ENCODE results near the gene OLIG2.

The OLIG2 gene

GRCh38 chr21:33025489-33026442, at the start of gene OLIG2:
OLIG2 (plus strand) TSS chr21:33025935; CDS start chr21:33026863, 928 bp downstream.
- DNase-seq (ENCODE audit: insufficient read length, low spot score), result no peak
- FAIRE-seq, result no peak

GRCh38 chr21:32976791-32977190, 48.9 kb upstream of the OLIG2 start:
- no peak for FAIRE-seq
- no peak for DNase-seq (ENCODE audit: insufficient read length, low spot score)

GRCh38 chr21:32977216-32977615, 48.5 kb upstream of the OLIG2 start:
- no peak for DNase-seq (ENCODE audit: insufficient read length, low spot score)
- FAIRE-seq, result no peak

- no peak for FAIRE-seq
These were observed 47.1 kb upstream of the OLIG2 start for GRCh38 chr21:32978331-32979270.

GRCh38 chr21:32979598-32980268, 46.0 kb upstream of the OLIG2 start:
- FAIRE-seq, result no peak
- DNase-seq (ENCODE audit: insufficient read length, low spot score), result no peak

More at GRCh38 chr21:32978331-32979270, 47.1 kb upstream of the OLIG2 start:
- no peak for DNase-seq (ENCODE audit: insufficient read length, low spot score)

- DNase-seq (ENCODE audit: insufficient read length, low spot score), result no peak
- no peak for FAIRE-seq
These were observed 44.6 kb upstream of the OLIG2 start for GRCh38 chr21:32981096-32981495.

- DNase-seq (ENCODE audit: insufficient read length, low spot score) (no peak), FAIRE-seq (no peak)
These were observed 35.1 kb upstream of the OLIG2 start for GRCh38 chr21:32990666-32991065.

GRCh38 chr21:32991361-32991760, 34.4 kb upstream of the OLIG2 start:
- DNase-seq (ENCODE audit: insufficient read length, low spot score) (no peak), FAIRE-seq (no peak)

GRCh38 chr21:32993894-32994293, 31.8 kb upstream of the OLIG2 start:
- DNase-seq (ENCODE audit: insufficient read length, low spot score) (no peak), FAIRE-seq (no peak)

- peak; percentile 21 for DNase-seq (ENCODE audit: insufficient read length, low spot score)
- peak; percentile 45 for FAIRE-seq
These were observed 31.4 kb upstream of the OLIG2 start for GRCh38 chr21:32994305-32994704.

GRCh38 chr21:33007747-33008146, 18.0 kb upstream of the OLIG2 start:
- FAIRE-seq, result no peak
- no peak for DNase-seq (ENCODE audit: insufficient read length, low spot score)

- no peak for FAIRE-seq
- DNase-seq (ENCODE audit: insufficient read length, low spot score), result no peak
These were observed 17.2 kb upstream of the OLIG2 start for GRCh38 chr21:33008333-33009051.

GRCh38 chr21:33010931-33011330, 14.8 kb upstream of the OLIG2 start:
- DNase-seq (ENCODE audit: insufficient read length, low spot score) (no peak), FAIRE-seq (no peak)

GRCh38 chr21:33011462-33011861, 14.3 kb upstream of the OLIG2 start:
- FAIRE-seq (no peak), DNase-seq (ENCODE audit: insufficient read length, low spot score) (no peak)

GRCh38 chr21:33013626-33014025, 12.1 kb upstream of the OLIG2 start:
- DNase-seq (ENCODE audit: insufficient read length, low spot score) (no peak), FAIRE-seq (no peak)

- FAIRE-seq (no peak), DNase-seq (ENCODE audit: insufficient read length, low spot score) (no peak)
These were observed 11.4 kb upstream of the OLIG2 start for GRCh38 chr21:33014331-33014730.

GRCh38 chr21:33015096-33015495, 10.6 kb upstream of the OLIG2 start:
- FAIRE-seq, result no peak
- DNase-seq (ENCODE audit: insufficient read length, low spot score), result no peak

- no peak for DNase-seq (ENCODE audit: insufficient read length, low spot score)
- no peak for FAIRE-seq
These were observed 10.0 kb upstream of the OLIG2 start for GRCh38 chr21:33015756-33016155.

- FAIRE-seq, result no peak
- DNase-seq (ENCODE audit: insufficient read length, low spot score), result no peak
These were observed 6.8 kb upstream of the OLIG2 start for GRCh38 chr21:33018707-33019465.

Measured in GM19239 (cell line).